ENCODE results near the gene UNC5C. TPM values are rescaled to one million over a fixed set of nuclear protein-coding genes. Genes with fewer than 3 reads are reported as not detected.

The UNC5C gene
- total and polyA plus RNA-seq, 10 donors: 0.43 to 15.7 (median 7.8) TPM

DNA sequence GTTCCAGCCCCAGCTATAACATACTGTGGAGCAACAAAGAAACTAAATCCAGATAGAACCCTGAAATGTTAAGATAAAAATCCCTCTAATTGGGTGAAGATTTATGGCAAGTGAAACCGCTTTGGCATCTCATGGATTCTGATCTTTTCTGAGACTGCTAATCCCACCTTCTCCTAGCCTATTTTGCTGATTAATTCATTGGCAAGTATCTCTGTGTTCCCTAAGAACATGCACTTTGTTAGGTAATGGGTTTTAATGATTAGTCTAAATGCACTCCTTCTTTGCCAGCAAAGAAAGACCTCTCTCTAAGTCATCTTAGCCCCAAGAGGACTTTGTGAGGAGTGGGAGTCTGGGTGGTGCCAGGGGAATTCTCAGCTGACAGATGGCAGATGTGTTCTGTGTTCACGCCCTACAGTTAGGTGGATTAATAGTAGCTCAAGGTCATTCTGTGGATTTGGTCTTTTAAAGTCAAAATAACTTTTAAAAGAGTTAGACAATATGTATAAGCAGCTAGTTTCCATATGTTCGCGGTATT, 171.3 kb downstream of the UNC5C start:
- intact Hi-C loops (cut with DNase I; ENCODE audit: low total_unique reads): no loop called here
- Histone ChIP-seq H3K36me3 (no peaks in the 10 kb centered on the region), H3K4me1 (no peaks in the 10 kb centered on the region), H3K27ac (no peak overlapping the region), H3K9me3 (no peaks in the 10 kb centered on the region), H3K27me3 (replicated peaks in 1 of 7) (no peaks in the 10 kb centered on the region), H3K4me3 (no peak overlapping the region)
- 85 to 95% (median 92%) methylated on average over 4 of the region's 4 CpGs for WGBS, 5 donors
- DNase-seq: no peak
- no peak for TF ChIP-seq POLR2A (IDR thresholded peaks at IDR 0.05)
- TF ChIP-seq, protein P1, sequence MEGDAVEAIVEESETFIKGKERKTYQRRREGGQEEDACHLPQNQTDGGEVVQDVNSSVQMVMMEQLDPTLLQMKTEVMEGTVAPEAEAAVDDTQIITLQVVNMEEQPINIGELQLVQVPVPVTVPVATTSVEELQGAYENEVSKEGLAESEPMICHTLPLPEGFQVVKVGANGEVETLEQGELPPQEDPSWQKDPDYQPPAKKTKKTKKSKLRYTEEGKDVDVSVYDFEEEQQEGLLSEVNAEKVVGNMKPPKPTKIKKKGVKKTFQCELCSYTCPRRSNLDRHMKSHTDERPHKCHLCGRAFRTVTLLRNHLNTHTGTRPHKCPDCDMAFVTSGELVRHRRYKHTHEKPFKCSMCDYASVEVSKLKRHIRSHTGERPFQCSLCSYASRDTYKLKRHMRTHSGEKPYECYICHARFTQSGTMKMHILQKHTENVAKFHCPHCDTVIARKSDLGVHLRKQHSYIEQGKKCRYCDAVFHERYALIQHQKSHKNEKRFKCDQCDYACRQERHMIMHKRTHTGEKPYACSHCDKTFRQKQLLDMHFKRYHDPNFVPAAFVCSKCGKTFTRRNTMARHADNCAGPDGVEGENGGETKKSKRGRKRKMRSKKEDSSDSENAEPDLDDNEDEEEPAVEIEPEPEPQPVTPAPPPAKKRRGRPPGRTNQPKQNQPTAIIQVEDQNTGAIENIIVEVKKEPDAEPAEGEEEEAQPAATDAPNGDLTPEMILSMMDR (IDR thresholded peaks at IDR 0.05 in 8 of 11, conservative IDR thresholded peaks at IDR 0.05 in 3 of 11): no peak
- no peak for TF ChIP-seq POLR2AphosphoS5 (IDR thresholded peaks at IDR 0.05)

DNA sequence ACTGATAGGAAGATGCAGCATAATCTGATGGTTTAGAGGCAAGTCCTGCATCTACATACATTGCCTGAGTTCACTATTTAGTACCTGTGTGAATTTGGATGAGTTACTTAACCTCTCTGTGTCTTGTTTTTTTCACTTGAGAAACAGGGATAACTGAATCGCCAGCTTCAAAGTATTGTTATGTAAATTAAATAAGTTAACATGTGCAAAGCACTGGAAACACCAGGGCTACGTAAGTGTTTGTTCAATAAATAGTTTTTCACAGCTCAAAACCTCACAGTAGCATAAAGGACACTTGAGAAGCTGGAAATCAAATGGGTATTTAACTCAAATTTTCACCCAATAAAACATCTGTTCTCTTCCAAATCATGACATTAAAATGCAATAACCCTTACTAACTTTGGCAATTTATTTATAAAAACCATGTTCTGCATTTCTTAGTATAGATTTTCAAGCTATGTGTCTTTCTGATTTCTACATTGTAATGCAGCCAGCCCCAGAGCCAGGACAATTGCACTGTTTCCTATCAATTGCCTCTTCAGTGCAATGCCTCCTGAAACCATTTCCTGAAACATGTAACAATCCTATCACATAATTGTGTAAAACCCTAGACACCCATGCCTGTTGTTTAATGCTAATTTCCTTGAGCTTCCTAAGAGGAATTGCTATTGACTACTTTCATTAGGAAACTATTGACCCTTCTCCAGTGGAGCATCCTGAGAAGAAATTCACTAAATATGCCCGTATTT, 177.1 kb downstream of the UNC5C start:
- TF ChIP-seq, protein P1 (IDR thresholded peaks at IDR 0.05 in 8 of 11, conservative IDR thresholded peaks at IDR 0.05 in 3 of 11): no peak
- TF ChIP-seq POLR2A (IDR thresholded peaks at IDR 0.05) (no peak), POLR2AphosphoS5 (IDR thresholded peaks at IDR 0.05) (no peak)
- Histone ChIP-seq H3K4me3 (no peak overlapping the region), H3K27ac (no peak overlapping the region), H3K4me1 (no peaks in the 10 kb centered on the region), H3K27me3 (replicated peaks in 1 of 7) (no peaks in the 10 kb centered on the region), H3K9me3 (no peaks in the 10 kb centered on the region), H3K36me3 (no peaks in the 10 kb centered on the region)
- no peak for DNase-seq
- intact Hi-C loops (cut with DNase I; ENCODE audit: low total_unique reads): no loop called here
- WGBS, 5 donors: 70 to 76% (median 73%) methylated on average over 3 of the region's 3 CpGs

DNA sequence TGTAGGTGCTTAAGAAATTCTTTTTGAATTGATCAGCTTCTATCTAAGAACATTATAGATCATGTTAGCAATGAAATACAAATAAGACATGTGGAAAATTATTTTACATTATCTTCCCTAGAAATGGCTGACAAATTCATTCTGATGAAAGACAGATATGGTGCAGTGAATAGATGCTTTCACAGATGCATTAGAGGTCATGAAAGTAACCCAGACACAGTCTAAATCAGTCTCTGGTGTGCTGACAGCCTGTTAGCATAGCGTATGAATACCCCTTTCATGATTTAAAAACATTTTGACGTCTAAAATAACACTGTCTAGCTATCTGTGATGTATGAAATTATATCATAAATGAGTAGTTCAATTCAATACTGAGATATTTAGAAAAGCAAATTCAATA, 180.9 kb downstream of the UNC5C start:
- Histone ChIP-seq H3K4me3 (no peak overlapping the region), H3K27ac (no peak overlapping the region), H3K4me1 (no peaks in the 10 kb centered on the region), H3K9me3 (no peaks in the 10 kb centered on the region), H3K27me3 (replicated peaks in 1 of 7) (no peaks in the 10 kb centered on the region), H3K36me3 (no peaks in the 10 kb centered on the region)
- intact Hi-C loops (cut with DNase I; ENCODE audit: low total_unique reads): no loop called here
- DNase-seq: no peak
- TF ChIP-seq POLR2AphosphoS5 (IDR thresholded peaks at IDR 0.05): no peak
- TF ChIP-seq POLR2A (IDR thresholded peaks at IDR 0.05): no peak
- TF ChIP-seq, protein P1 (IDR thresholded peaks at IDR 0.05 in 8 of 11, conservative IDR thresholded peaks at IDR 0.05 in 3 of 11): no peak
- WGBS, 5 donors: 77 to 89% (median 84%) methylated on average over 2 of the region's 2 CpGs

DNA sequence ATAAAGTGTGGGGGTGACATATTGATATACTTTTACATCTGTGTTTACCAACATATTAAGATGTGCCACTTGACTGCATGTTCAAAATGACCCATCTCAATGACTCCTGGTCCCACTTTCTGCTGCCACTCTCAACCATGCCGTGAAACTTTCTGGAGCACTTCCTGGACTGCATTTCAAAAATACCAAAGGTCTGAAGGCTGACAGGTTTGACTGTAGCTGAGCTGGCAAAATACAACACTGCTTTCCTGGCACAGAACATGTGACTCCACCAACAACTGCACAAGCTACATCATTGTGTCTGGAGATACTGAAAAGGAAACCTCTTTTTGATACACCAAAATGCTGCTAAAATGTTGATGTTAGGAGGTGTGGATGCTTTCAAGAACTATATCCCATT, 184.8 kb downstream of the UNC5C start:
- TF ChIP-seq, protein P1 (IDR thresholded peaks at IDR 0.05 in 8 of 11, conservative IDR thresholded peaks at IDR 0.05 in 3 of 11): no peak
- TF ChIP-seq POLR2AphosphoS5 (IDR thresholded peaks at IDR 0.05) (no peak), POLR2A (IDR thresholded peaks at IDR 0.05) (no peak)
- Histone ChIP-seq H3K27me3 (replicated peaks in 1 of 7) (no peaks in the 10 kb centered on the region), H3K36me3 (no peaks in the 10 kb centered on the region), H3K4me1 (no peaks in the 10 kb centered on the region), H3K9me3 (no peaks in the 10 kb centered on the region), H3K4me3 (no peak overlapping the region), H3K27ac (peak overlapping the region in 1 of 8 donors; percentile 1)
- WGBS, 5 donors: 27 to 54% (median 40%) methylated on average over 1 of the region's 1 CpG
- no peak for DNase-seq
- intact Hi-C loops (cut with DNase I; ENCODE audit: low total_unique reads): no loop called here

Measured in spleen (tissue), 11 donors.